IPS DF 4.7 (cell line): ENCODE data around the gene SLC17A9.
"Not testable (repeated sequence)": the region's sequence is repeated elsewhere in the genome, so short reads cannot be mapped to it uniquely, and the experiment has no call there.

ENCODE experiments used
- DNase-seq: peaks from one replicate; pipeline ENCODE4 v3.0.0-alpha.2; 2013; ENCODE audit warnings: low spot score; ENCODE audit errors: extremely low read depth

SLC17A9 gene

GRCh38 chr20:62920039-62920645 is 32.4 kb upstream of the SLC17A9 start:
- no peak for DNase-seq

GRCh38 chr20:62921119-62921687 is 31.3 kb upstream of the SLC17A9 start:
- no peak for DNase-seq

- DNase-seq = no peak
These were observed 30.0 kb upstream of the SLC17A9 start for GRCh38 chr20:62922451-62922921.

GRCh38 chr20:62923059-62923668 is 29.3 kb upstream of the SLC17A9 start:
- DNase-seq = not testable (repeated sequence)

- DNase-seq = no peak
These were observed 28.7 kb upstream of the SLC17A9 start for GRCh38 chr20:62923669-62924441.

GRCh38 chr20:62924442-62925075 is 27.9 kb upstream of the SLC17A9 start:
- DNase-seq = no peak

GRCh38 chr20:62925076-62925419 is 27.5 kb upstream of the SLC17A9 start:
- DNase-seq = no peak

- DNase-seq = no peak
These were observed 26.9 kb upstream of the SLC17A9 start for GRCh38 chr20:62925420-62926228.

GRCh38 chr20:62926229-62927127 is 26.0 kb upstream of the SLC17A9 start, which contains the start of gene DIDO1:
Gene DIDO1 (minus strand): TSS chr20:62926505.
- DNase-seq = no peak

GRCh38 chr20:62927128-62927705 is 25.3 kb upstream of the SLC17A9 start:
- DNase-seq = no peak

GRCh38 chr20:62928246-62928939 is 24.1 kb upstream of the SLC17A9 start:
- DNase-seq = no peak

GRCh38 chr20:62929051-62929538 is 23.4 kb upstream of the SLC17A9 start:
- DNase-seq = no peak

GRCh38 chr20:62931464-62931863 is 21.0 kb upstream of the SLC17A9 start:
- no peak for DNase-seq

- DNase-seq = no peak
These were observed 18.5 kb upstream of the SLC17A9 start for GRCh38 chr20:62933966-62934365.

- DNase-seq = no peak
These were observed 17.1 kb upstream of the SLC17A9 start for GRCh38 chr20:62935204-62935967.

GRCh38 chr20:62935968-62936585 is 16.4 kb upstream of the SLC17A9 start:
- no peak for DNase-seq
